ENCODE measurements around the gene ARHGEF19. TPM values are rescaled to one million over a fixed set of nuclear protein-coding genes. Genes with fewer than 3 reads are reported as not detected.

The ARHGEF19 gene
- total and polyA plus RNA-seq, 2 experiments from 2014 or later: 21.0 to 24.8 TPM

- WGBS (ENCODE audit: low lambda C conversion rate, missing lambda C conversion rate): 82% methylated on average over 5 of the region's 5 CpGs
- Histone ChIP-seq H3K4me2 (no peak overlapping the region), H2AFZ (no peak overlapping the region), H3K9me3 (ENCODE audit: low read depth) (no peaks in the 10 kb centered on the region), H3K4me1 (ENCODE audit: insufficient read depth) (peaks cover 9% of the 10 kb centered on the region), H4K20me1 (ENCODE audit: insufficient read depth, poor library complexity, severe bottlenecking) (no peaks in the 10 kb centered on the region), H3K27me3 (no peaks in the 10 kb centered on the region), H3K4me3 (no peak overlapping the region), H3K79me2 (no peaks in the 10 kb centered on the region), H3K36me3 (replicated peaks; ENCODE audit: insufficient read depth, low read depth) (no peaks in the 10 kb centered on the region), H3K27ac (no peak overlapping the region), H3K9me2 (replicated peaks; ENCODE audit: insufficient read depth) (no peaks in the 10 kb centered on the region)
- DNase-seq (ENCODE audit: low spot score): no peak
- TF ChIP-seq EZH2phosphoT487 (IDR thresholded peaks at IDR 0.05; ENCODE audit: low read depth, severe bottlenecking, unreplicated experiment) (no peak), CTCF (IDR thresholded peaks at IDR 0.05; ENCODE audit: poor library complexity) (no peak), EZH2 (IDR thresholded peaks at IDR 0.05; ENCODE audit: borderline replicate concordance) (no peak)
Measured at GRCh38 chr1:16161717-16162116, 50.7 kb downstream of the ARHGEF19 start.

GRCh38 chr1:16158993-16159831 lies 53.2 kb downstream of the ARHGEF19 start:
- H3K27me3 ChIP-seq: no peaks in the 10 kb centered on the region
- TF ChIP-seq CTCF (IDR thresholded peaks at IDR 0.05; ENCODE audit: poor library complexity) (no peak), EZH2 (IDR thresholded peaks at IDR 0.05; ENCODE audit: borderline replicate concordance) (no peak), EZH2phosphoT487 (IDR thresholded peaks at IDR 0.05; ENCODE audit: low read depth, severe bottlenecking, unreplicated experiment) (no peak)

GRCh38 chr1:16158025-16158424 lies 54.4 kb downstream of the ARHGEF19 start:
- H4K20me1 ChIP-seq (ENCODE audit: insufficient read depth, poor library complexity, severe bottlenecking): no peaks in the 10 kb centered on the region
- 88% methylated on average over 5 of the region's 5 CpGs for WGBS (ENCODE audit: low lambda C conversion rate, missing lambda C conversion rate)
- no peak overlapping the region for H2AFZ ChIP-seq
- H3K79me2 ChIP-seq: peaks cover 20% of the 10 kb centered on the region
- TF ChIP-seq EZH2phosphoT487 (IDR thresholded peaks at IDR 0.05; ENCODE audit: low read depth, severe bottlenecking, unreplicated experiment) (no peak), CTCF (IDR thresholded peaks at IDR 0.05; ENCODE audit: poor library complexity) (no peak), EZH2 (IDR thresholded peaks at IDR 0.05; ENCODE audit: borderline replicate concordance) (no peak)
- no peak overlapping the region for H3K4me2 ChIP-seq
- no peaks in the 10 kb centered on the region for H3K27me3 ChIP-seq
- H3K36me3 ChIP-seq (replicated peaks; ENCODE audit: insufficient read depth, low read depth): no peaks in the 10 kb centered on the region
- H3K4me1 ChIP-seq (ENCODE audit: insufficient read depth): peaks cover 31% of the 10 kb centered on the region
- DNase-seq (ENCODE audit: low spot score): no peak
- H3K9me3 ChIP-seq (ENCODE audit: low read depth): no peaks in the 10 kb centered on the region
- no peak overlapping the region for H3K27ac ChIP-seq
- H3K4me3 ChIP-seq: no peak overlapping the region
- no peaks in the 10 kb centered on the region for H3K9me2 ChIP-seq (replicated peaks; ENCODE audit: insufficient read depth)

More at GRCh38 chr1:16158993-16159831, 53.2 kb downstream of the ARHGEF19 start:
- Histone ChIP-seq H2AFZ (no peak overlapping the region), H3K79me2 (peaks cover 8% of the 10 kb centered on the region), H3K4me2 (no peak overlapping the region), H3K36me3 (replicated peaks; ENCODE audit: insufficient read depth, low read depth) (no peaks in the 10 kb centered on the region), H3K4me1 (ENCODE audit: insufficient read depth) (peaks cover 23% of the 10 kb centered on the region), H4K20me1 (ENCODE audit: insufficient read depth, poor library complexity, severe bottlenecking) (no peaks in the 10 kb centered on the region), H3K4me3 (no peak overlapping the region), H3K9me3 (ENCODE audit: low read depth) (no peaks in the 10 kb centered on the region), H3K9me2 (replicated peaks; ENCODE audit: insufficient read depth) (no peaks in the 10 kb centered on the region), H3K27ac (peak overlapping the region; percentile 42)
- no peak for DNase-seq (ENCODE audit: low spot score)
- 83% methylated on average over 16 of the region's 16 CpGs for WGBS (ENCODE audit: low lambda C conversion rate, missing lambda C conversion rate)
